Endothelial cell of umbilical vein (primary cell): ENCODE measurements around the gene SLC25A30.

Experiments
- POLR2AphosphoS5 ChIP-seq: IDR thresholded peaks from 2 replicates; pipeline ENCODE4 v1.6.1; 2012; ENCODE audit warnings: low read depth, mild to moderate bottlenecking, control low read depth, low read length, moderate library complexity; ENCODE audit not compliant: insufficient read depth
- TF ChIP-seq, protein P1 (sequence below), 2 donors: IDR thresholded peaks; 1 replicate in 1 of 2; 2 replicates in 1 of 2; pipeline ENCODE4 v1.5.1; 2011; ENCODE audit warnings: low read length in 2 of 2, mild to moderate bottlenecking in 2 of 2, moderate library complexity in 2 of 2, control low read depth in 1 of 2, inconsistent platforms in 1 of 2, low read depth in 1 of 2; ENCODE audit not compliant: insufficient read depth in 1 of 2; ENCODE audit errors: extremely low read depth in 1 of 2
- TF ChIP-seq, protein P2 (sequence below): IDR thresholded peaks from 2 replicates; pipeline ENCODE4 v1.6.1; 2011; ENCODE audit not compliant: insufficient read depth, insufficient read length

DNA sequence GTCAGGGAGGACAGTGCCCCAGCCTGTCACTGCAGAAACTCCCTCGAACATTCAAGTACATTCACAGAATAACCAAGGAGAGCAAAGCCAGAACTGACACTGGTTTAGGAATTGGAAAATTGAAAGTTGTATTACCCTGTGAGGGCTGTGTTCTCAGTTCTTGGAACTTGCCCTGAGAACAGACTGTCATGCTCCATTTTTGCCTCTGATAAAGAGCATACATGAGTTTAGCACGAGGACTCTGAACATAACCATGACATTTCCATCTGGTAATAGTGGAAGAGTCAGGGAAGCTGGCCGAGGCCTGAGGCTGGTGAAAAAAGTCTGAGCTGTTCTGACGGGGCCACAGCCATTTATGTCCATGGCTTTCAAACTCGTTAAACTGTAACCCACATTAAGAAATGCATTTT, 15.2 kb upstream of the SLC25A30 start:
- TF ChIP-seq, protein P1, sequence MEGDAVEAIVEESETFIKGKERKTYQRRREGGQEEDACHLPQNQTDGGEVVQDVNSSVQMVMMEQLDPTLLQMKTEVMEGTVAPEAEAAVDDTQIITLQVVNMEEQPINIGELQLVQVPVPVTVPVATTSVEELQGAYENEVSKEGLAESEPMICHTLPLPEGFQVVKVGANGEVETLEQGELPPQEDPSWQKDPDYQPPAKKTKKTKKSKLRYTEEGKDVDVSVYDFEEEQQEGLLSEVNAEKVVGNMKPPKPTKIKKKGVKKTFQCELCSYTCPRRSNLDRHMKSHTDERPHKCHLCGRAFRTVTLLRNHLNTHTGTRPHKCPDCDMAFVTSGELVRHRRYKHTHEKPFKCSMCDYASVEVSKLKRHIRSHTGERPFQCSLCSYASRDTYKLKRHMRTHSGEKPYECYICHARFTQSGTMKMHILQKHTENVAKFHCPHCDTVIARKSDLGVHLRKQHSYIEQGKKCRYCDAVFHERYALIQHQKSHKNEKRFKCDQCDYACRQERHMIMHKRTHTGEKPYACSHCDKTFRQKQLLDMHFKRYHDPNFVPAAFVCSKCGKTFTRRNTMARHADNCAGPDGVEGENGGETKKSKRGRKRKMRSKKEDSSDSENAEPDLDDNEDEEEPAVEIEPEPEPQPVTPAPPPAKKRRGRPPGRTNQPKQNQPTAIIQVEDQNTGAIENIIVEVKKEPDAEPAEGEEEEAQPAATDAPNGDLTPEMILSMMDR (IDR thresholded peaks at IDR 0.05; ENCODE audit: extremely low read depth in 1 of 2, insufficient read depth in 1 of 2, low read depth in 1 of 2, low read length in 2 of 2): no peak
- no peak for TF ChIP-seq POLR2AphosphoS5
- TF ChIP-seq, protein P2, sequence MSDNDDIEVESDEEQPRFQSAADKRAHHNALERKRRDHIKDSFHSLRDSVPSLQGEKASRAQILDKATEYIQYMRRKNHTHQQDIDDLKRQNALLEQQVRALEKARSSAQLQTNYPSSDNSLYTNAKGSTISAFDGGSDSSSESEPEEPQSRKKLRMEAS: no peak
